Measurements from ENCODE around the gene TUSC2. TPM values are rescaled to one million over a fixed set of nuclear protein-coding genes. Genes with fewer than 3 reads are reported as not detected.

Gene TUSC2
- total RNA-seq, 1 experiment from 2014 or later, result 35.3 TPM

GRCh38 chr3:50327129-50327528, 894 bp downstream of the TUSC2 start:
- TF ChIP-seq CTCF (IDR thresholded peaks at IDR 0.05) (no peak), SIN3A (IDR thresholded peaks at IDR 0.05; ENCODE audit: borderline replicate concordance, insufficient read depth, low read depth, low read length) (no peak), REST (IDR thresholded peaks at IDR 0.05; ENCODE audit: insufficient read depth in 1 of 2, low read depth in 2 of 2, low read length in 1 of 2) (no peak)
- ATAC-seq (no peak), DNase-seq (ENCODE audit: low read depth, low spot score) (no peak)
- intact Hi-C loops (cut with micrococcal nuclease; ENCODE audit: unreplicated experiment), result no loop called here
- H3K36me3 ChIP-seq (ENCODE audit: control insufficient read depth, insufficient read depth, low read length), result peaks cover 11% of the 10 kb centered on the region
- H3K9me3 ChIP-seq (ENCODE audit: control insufficient read depth, insufficient read depth, low read depth, low read length), result no peaks in the 10 kb centered on the region
- ChIA-PET CTCF (no interaction called here), POLR2A (no interaction called here)
- H3K4me1 ChIP-seq (ENCODE audit: control insufficient read depth, insufficient read depth, low read length), result peaks cover 25% of the 10 kb centered on the region
- H3K4me3 ChIP-seq (ENCODE audit: low read depth in 2 of 2, low read length in 2 of 2), result peak overlapping the region; percentile 87 to 89
- BruUV-seq (replicated peaks), result no TSS peak
- H3K27me3 ChIP-seq (ENCODE audit: control insufficient read depth, insufficient read depth, low read length), result no peaks in the 10 kb centered on the region
- in situ Hi-C loops (cut with HindIII; ENCODE audit: low pct_unique_long_range_greater_than_20kb, low sequenced_read_pairs), result no loop called here
- peak overlapping the region; percentile 89 for H3K27ac ChIP-seq (ENCODE audit: low read length)

DNA sequence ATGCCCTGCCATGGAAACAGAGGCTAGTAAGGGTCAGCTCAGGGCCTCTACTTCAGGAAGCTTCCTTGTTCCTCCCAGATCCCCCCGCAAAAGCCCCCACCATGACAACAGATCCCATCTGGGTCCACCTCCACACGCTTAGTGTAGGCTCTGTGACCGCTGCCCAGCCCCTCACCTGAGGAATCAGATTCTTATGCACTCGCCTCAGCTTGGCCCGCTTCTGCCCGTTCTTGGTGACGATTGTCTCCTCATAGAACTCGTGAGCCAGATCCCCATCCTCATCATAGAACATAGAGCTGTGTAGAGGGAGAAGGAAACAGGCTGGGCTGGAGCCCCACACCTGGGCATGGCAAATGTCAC, 1.9 kb downstream of the TUSC2 start:
- no peak for DNase-seq (ENCODE audit: low read depth, low spot score)
- ChIA-PET POLR2A (no interaction called here), CTCF (no interaction called here)
- no peak overlapping the region for H3K4me3 ChIP-seq (ENCODE audit: low read depth in 2 of 2, low read length in 2 of 2)
- BruUV-seq (replicated peaks), result no TSS peak
- ATAC-seq, result no peak
- H3K9me3 ChIP-seq (ENCODE audit: control insufficient read depth, insufficient read depth, low read depth, low read length), result no peaks in the 10 kb centered on the region
- no peaks in the 10 kb centered on the region for H3K27me3 ChIP-seq (ENCODE audit: control insufficient read depth, insufficient read depth, low read length)
- H3K36me3 ChIP-seq (ENCODE audit: control insufficient read depth, insufficient read depth, low read length), result peaks cover 11% of the 10 kb centered on the region
- no peak for TF ChIP-seq REST (IDR thresholded peaks at IDR 0.05; ENCODE audit: insufficient read depth in 1 of 2, low read depth in 2 of 2, low read length in 1 of 2)
- no peak for TF ChIP-seq SIN3A (IDR thresholded peaks at IDR 0.05; ENCODE audit: borderline replicate concordance, insufficient read depth, low read depth, low read length)
- in situ Hi-C loops (cut with HindIII; ENCODE audit: low pct_unique_long_range_greater_than_20kb, low sequenced_read_pairs) (no loop called here), intact Hi-C loops (cut with micrococcal nuclease; ENCODE audit: unreplicated experiment) (no loop called here)
- H3K27ac ChIP-seq (ENCODE audit: low read length), result no peak overlapping the region
- peaks cover 27% of the 10 kb centered on the region for H3K4me1 ChIP-seq (ENCODE audit: control insufficient read depth, insufficient read depth, low read length)

All from Panc1 (cell line).